Liver (tissue), 9 donors: Measurements from ENCODE around the gene KRIT1. TPM values are rescaled to one million over a fixed set of nuclear protein-coding genes. Genes with fewer than 3 reads are reported as not detected.
"Not testable (repeated sequence)": the region's sequence is repeated elsewhere in the genome, so short reads cannot be mapped to it uniquely, and the experiment has no call there.

Source experiments
- DNase-seq: peaks from one replicate; pipeline ENCODE4 v3.0.0-alpha.2; 2017; ENCODE audit warnings: low spot score
- H3K27ac ChIP-seq, 2 donors: one replicate each; pipeline ENCODE4 v1.7.0; 2013; ENCODE audit warnings: inconsistent platforms in 2 of 2, low read length in 2 of 2, control low read depth in 1 of 2, low read depth in 1 of 2, mild to moderate bottlenecking in 1 of 2
- H3K27me3 ChIP-seq, 4 donors: one replicate each; pipeline versions ENCODE4 v1.6.1 to v1.7.0; 2013; ENCODE audit warnings: low read length in 3 of 4, inconsistent platforms in 1 of 4, mild to moderate bottlenecking in 1 of 4, moderate library complexity in 1 of 4; ENCODE audit not compliant: control insufficient read depth in 4 of 4, insufficient read depth in 4 of 4
- H3K36me3 ChIP-seq, 4 donors: one replicate each; pipeline versions ENCODE4 v1.6.1 to v1.7.0; 2013; ENCODE audit warnings: low read length in 3 of 4, mild to moderate bottlenecking in 3 of 4, low read depth in 1 of 4, moderate library complexity in 1 of 4; ENCODE audit not compliant: control insufficient read depth in 4 of 4, insufficient read depth in 3 of 4
- H3K4me1 ChIP-seq, 4 donors: one replicate each; pipeline versions ENCODE4 v1.6.1 to v1.7.0; 2013; ENCODE audit warnings: low read length in 3 of 4, mild to moderate bottlenecking in 3 of 4, moderate library complexity in 1 of 4; ENCODE audit not compliant: control insufficient read depth in 4 of 4, insufficient read depth in 4 of 4
- H3K4me3 ChIP-seq, 3 donors: one replicate each; pipeline versions ENCODE4 v1.6.1 to v1.7.0; 2013; ENCODE audit warnings: low read length in 3 of 3, control low read depth in 1 of 3, low read depth in 1 of 3, mild to moderate bottlenecking in 1 of 3
- H3K9ac ChIP-seq, 2 donors: one replicate each; pipeline ENCODE4 v1.7.0; 2013; ENCODE audit warnings: low read length in 2 of 2, mild to moderate bottlenecking in 2 of 2, moderate library complexity in 2 of 2, control low read depth in 1 of 2, low read depth in 1 of 2
- H3K9me3 ChIP-seq, 4 donors: one replicate each; pipeline versions ENCODE4 v1.6.1 to v1.7.0; 2013; ENCODE audit warnings: low read length in 3 of 4; ENCODE audit not compliant: control insufficient read depth in 4 of 4
- ATF3 ChIP-seq: IDR thresholded peaks from 2 replicates; pipeline ENCODE4 v1.6.1; 2016; ENCODE audit warnings: antibody characterized with exemption
- CTCF ChIP-seq: fragments of 150-350 bp; IDR thresholded peaks from 2 replicates; pipeline ENCODE4 v1.5.1; 2017; ENCODE audit warnings: improper control_type of control experiment, low read depth, low read length; ENCODE audit not compliant: missing input control
- EGR1 ChIP-seq, 2 donors: IDR thresholded peaks; 2 replicates each; pipeline ENCODE4 v1.6.1; 2016 to 2018; ENCODE audit warnings: antibody characterized with exemption in 2 of 2, low read depth in 2 of 2
- HNF4A ChIP-seq, 2 donors: conservative IDR thresholded peaks; 2 replicates each; pipeline ENCODE4 v1.6.1; 2016; ENCODE audit warnings: antibody characterized with exemption in 2 of 2, mild to moderate bottlenecking in 2 of 2
- HNF4G ChIP-seq: IDR thresholded peaks from 2 replicates; pipeline ENCODE4 v1.6.1; 2016; ENCODE audit warnings: antibody characterized with exemption
- JUND ChIP-seq, 2 donors: IDR thresholded peaks; 2 replicates each; pipeline ENCODE4 v1.6.1; 2016; ENCODE audit warnings: antibody characterized with exemption in 2 of 2
- NR2F2 ChIP-seq: IDR thresholded peaks from 2 replicates; pipeline ENCODE4 v1.6.1; 2016; ENCODE audit warnings: antibody characterized with exemption
- RAD21 ChIP-seq, 2 donors: IDR thresholded peaks; 2 replicates each; pipeline ENCODE4 v1.6.1; 2016; ENCODE audit warnings: antibody characterized with exemption in 2 of 2, mild to moderate bottlenecking in 2 of 2
- REST ChIP-seq: IDR thresholded peaks from 2 replicates; pipeline ENCODE4 v1.6.1; 2016; ENCODE audit warnings: antibody characterized with exemption, mild to moderate bottlenecking
- RXRA ChIP-seq, 2 donors: IDR thresholded peaks; 2 replicates each; pipeline ENCODE4 v1.6.1; 2017 to 2018; ENCODE audit warnings: antibody characterized with exemption in 2 of 2, mild to moderate bottlenecking in 1 of 2
- TAF1 ChIP-seq: conservative IDR thresholded peaks from 2 replicates; pipeline ENCODE4 v1.6.1; 2016; ENCODE audit warnings: antibody characterized with exemption, mild to moderate bottlenecking
- YY1 ChIP-seq: IDR thresholded peaks from 2 replicates; pipeline ENCODE4 v1.6.1; 2016; ENCODE audit warnings: antibody characterized with exemption, mild to moderate bottlenecking
- ZBTB33 ChIP-seq: IDR thresholded peaks from 2 replicates; pipeline ENCODE4 v1.6.1; 2016; ENCODE audit warnings: antibody characterized with exemption
- WGBS: extraction: QIAGEN DNeasy Blood & Tissue Kit; methylation state at CpG from one replicate; pipeline ENCODE4 v1.1.7; 2013; 5-methylcytosine and 5-hydroxymethylcytosine counted together
- polyA plus RNA-seq, 2 donors: library from polyadenylated mRNA; stranded (reverse) in 1 of 2; unstranded in 1 of 2; fragments of 200-250 nt in 1 of 2; fragments of >200 nt in 1 of 2; fragmentation: Nextera tagmentation in 1 of 2; extraction: Ambion mirVana in 1 of 2; gene quantifications; one replicate each; pipeline versions ENCODE4 v1.2.1 to v1.2.3, GENCODE V29; 2013 to 2015
- total RNA-seq, 2 donors: library from RNA; depleted of rRNA; stranded (reverse); fragments of >200 nt; gene quantifications; one replicate each; pipeline ENCODE4 v1.2.3, GENCODE V29; 2014
- donor health status: healthy.
- donor health status: healthy.
- donor health status: healthy.
- donor health status: healthy.
- donor health status: healthy.

KRIT1 gene
- total and polyA plus RNA-seq, 4 donors: 8.0 to 48.4 (median 23.9) TPM

GRCh38 chr7:92177362-92177761 lies 68.4 kb downstream of the KRIT1 start:
- no peak for DNase-seq
- no peaks in the 10 kb centered on the region for H3K9me3 ChIP-seq
- H3K27ac ChIP-seq: no peak overlapping the region
- H3K4me1 ChIP-seq: peaks cover 0 to 7% (median 0%) of the 10 kb centered on the region in 4 donors
- no peak overlapping the region for H3K4me3 ChIP-seq
- H3K36me3 ChIP-seq: no peaks in the 10 kb centered on the region
- no peaks in the 10 kb centered on the region for H3K27me3 ChIP-seq
- no peak for TF ChIP-seq RAD21 (IDR thresholded peaks at IDR 0.05)
- no peak overlapping the region for H3K9ac ChIP-seq

GRCh38 chr7:92169529-92169928 lies 76.2 kb downstream of the KRIT1 start:
- not testable (repeated sequence) for H3K9me3 ChIP-seq, H3K4me3 ChIP-seq
- WGBS: 83% methylated on average over 2 of the region's 2 CpGs

GRCh38 chr7:92161271-92161670 lies 84.4 kb downstream of the KRIT1 start:
- no peaks in the 10 kb centered on the region for H3K9me3 ChIP-seq
- no peak overlapping the region for H3K9ac ChIP-seq
- 65% methylated on average over 1 of the region's 1 CpG for WGBS
- TF ChIP-seq TAF1 (no peak), HNF4A (conservative IDR thresholded peaks at IDR 0.05) (no peak), HNF4G (no peak), ZBTB33 (no peak), NR2F2 (no peak), RXRA (IDR thresholded peaks at IDR 0.05) (no peak), JUND (IDR thresholded peaks at IDR 0.05) (no peak), EGR1 (IDR thresholded peaks at IDR 0.05; ENCODE audit: low read depth in 2 of 2) (no peak), RAD21 (IDR thresholded peaks at IDR 0.05) (no peak), YY1 (no peak), CTCF (no peak), REST (no peak), ATF3 (no peak)
- DNase-seq: no peak
- no peak overlapping the region for H3K4me3 ChIP-seq
- no peaks in the 10 kb centered on the region for H3K4me1 ChIP-seq
- no peaks in the 10 kb centered on the region for H3K36me3 ChIP-seq
- H3K27ac ChIP-seq: no peak overlapping the region
- no peaks in the 10 kb centered on the region for H3K27me3 ChIP-seq

More at GRCh38 chr7:92169529-92169928, 76.2 kb downstream of the KRIT1 start:
- H3K27me3 ChIP-seq, H3K36me3 ChIP-seq, H3K27ac ChIP-seq, DNase-seq, H3K9ac ChIP-seq, H3K4me1 ChIP-seq: not testable (repeated sequence)
